HuH-7.5 (cell line): ENCODE measurements around the gene WDR7.

Source experiments
- DNase-seq: peaks from one replicate; pipeline ENCODE4 v3.0.0; 2011; ENCODE audit warnings: low spot score

Gene WDR7

DNA sequence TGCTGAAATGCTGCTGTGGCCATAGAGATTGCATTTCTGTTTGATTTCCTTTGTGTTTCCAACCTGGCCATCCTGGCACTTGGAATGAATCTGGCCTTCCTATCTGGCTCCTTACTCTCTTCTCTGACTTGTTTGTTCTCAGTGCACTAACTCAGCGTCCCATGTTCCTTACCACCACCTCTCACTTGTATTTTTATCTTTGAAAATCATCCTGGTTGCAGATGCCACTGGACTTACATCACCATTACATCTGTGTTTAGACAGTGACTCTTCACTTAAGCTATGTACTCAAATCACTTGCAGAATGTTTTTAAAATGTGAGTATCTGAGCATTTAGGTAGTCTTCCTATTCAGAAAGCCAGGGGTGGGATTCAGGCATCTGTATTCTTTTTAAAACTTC, 239.5 kb downstream of the WDR7 start:
- no peak for DNase-seq

DNA sequence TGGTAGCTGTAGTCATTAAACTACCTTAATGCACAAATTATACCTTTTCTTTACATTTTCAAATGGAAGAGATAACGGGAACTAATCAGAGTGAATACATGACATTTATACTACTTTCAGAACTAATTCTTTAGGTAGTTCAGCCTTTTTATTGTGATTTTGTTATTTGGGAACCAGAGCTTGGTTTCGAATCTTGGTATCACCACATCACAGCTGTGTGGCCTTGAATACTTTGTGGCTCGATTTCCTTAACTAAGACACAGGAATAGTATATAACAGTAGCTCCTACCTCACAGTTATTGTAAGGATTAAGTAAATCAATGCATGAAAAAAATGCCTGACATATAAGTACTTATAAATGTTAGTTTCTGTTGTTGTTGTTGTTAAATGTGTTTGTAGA, 240.0 kb downstream of the WDR7 start:
- no peak for DNase-seq

- DNase-seq = no peak
Measured at GRCh38 chr18:56891870-56892269, 240.7 kb downstream of the WDR7 start.

DNA sequence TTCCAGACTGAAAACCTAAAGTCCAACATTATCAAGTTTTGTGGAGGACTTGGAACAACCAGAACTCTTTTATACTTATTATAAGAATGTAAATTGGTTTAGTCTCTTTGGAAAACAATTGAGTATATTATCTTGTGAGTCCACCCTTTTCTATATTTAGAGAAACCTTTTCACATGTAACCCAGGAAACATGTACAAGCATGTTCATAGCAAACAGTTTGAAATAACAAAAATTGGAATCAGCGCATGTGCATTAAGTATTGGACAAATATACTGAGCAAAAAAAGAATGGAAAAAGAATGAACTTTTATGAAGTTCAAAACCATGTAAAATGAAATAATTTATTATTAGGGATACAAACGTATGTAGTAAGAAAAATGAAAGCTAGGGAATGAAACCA, 246.0 kb downstream of the WDR7 start:
- DNase-seq = no peak

GRCh38 chr18:56899660-56900059, 248.5 kb downstream of the WDR7 start:
- DNase-seq = no peak

DNA sequence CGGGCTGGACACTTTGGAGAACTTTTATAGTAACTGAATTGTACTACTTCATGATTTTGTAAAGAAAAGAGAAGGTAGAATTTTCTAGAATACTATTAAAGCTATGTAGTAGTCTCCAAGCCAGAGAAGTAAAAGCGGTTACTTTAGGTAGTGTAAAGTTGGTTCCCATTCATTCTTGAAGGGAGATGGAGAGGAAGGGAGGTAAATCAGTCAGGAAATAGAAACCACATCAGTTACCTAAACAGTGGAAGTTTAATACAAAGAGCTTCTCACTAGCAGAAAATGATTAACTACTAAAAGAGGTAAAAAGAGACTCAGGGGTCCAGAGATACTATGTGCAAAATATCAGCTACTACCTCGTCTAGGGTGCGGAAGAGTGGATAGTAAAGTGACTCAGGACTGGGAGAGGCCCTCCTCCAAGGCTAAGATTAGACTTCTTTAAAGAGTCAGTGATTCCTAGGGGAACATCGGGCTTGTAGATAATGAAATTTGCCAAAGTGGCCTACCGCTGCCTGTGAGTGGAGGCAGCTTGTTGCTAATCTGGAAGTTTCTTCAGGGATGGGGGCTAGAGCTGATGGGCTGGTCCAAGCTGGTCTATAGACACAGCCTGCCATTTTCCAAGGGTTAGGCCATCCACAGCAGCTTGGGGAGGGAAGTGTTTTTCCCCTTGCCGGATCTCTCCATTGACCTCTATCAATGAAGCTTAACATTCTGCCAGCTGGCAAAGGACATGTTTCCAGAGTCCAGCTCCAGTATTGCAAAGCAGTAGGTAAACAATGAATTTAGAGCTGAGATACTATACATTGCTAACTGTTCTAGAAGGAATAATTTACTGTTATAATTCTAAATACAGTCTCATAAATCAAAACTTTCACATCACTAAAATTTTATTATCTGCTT, 249.3 kb downstream of the WDR7 start:
- DNase-seq = no peak

GRCh38 chr18:56901919-56902318, 250.8 kb downstream of the WDR7 start:
- no peak for DNase-seq

GRCh38 chr18:56902653-56903052, 251.5 kb downstream of the WDR7 start:
- DNase-seq = no peak

DNA sequence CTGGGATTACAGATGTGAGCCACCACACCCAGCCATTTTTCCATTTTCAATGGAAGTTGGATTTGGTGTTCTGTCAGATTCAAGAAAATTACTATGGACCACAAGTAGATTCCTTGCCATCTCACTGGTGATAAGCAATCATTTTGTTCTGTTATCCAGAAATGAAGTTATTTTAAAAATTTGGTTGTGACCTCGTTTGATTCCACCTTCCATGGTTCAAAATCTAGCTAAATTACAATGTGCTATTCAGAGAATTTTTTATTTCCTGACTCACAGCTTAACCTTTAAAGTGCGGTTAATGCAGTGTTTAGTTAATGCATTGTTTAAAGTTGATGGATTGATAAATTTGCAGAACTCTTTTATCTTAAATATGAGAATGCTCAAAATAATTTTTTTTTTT, 252.5 kb downstream of the WDR7 start:
- DNase-seq = no peak

DNA sequence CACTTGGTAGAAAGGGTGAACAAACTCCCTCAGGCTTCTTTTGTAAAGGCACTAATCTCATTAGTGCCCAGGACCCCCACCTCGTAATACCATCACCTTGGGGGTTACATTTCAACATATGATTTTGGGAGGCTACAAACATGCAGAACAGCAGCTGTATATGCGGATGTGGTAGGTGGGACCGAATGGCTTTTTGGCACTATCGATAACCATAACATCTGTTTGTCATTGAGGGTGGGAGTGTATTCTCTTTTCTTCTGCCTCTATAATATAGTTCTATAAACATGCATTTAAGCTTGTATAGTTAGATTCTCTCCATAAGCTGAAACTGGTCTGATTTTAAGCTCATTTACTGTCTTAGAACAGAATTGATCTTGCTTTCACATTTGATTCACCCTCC, 256.6 kb downstream of the WDR7 start:
- no peak for DNase-seq

GRCh38 chr18:56910237-56910636, 259.1 kb downstream of the WDR7 start:
- DNase-seq = no peak

DNA sequence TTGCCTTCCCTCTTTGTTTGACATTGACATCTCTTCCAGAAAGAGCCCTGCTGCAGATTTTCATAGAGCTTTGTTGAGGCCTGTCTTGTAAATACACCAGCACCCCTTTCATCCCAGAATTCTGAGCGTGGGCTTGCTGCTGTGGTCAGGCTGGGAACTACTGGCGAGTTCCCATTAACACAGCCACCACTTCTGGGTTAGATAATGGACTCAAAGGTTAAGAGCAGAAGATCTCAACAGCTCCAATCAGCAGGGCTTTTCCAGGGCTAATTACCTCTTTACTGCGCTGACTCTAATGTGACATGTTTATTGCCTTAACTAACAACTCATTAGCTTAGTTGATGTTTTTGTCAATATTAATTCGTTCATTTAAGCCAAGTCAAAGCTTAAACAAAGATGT, 259.8 kb downstream of the WDR7 start:
- DNase-seq = no peak

- no peak for DNase-seq
Measured at GRCh38 chr18:56913941-56914340, 262.8 kb downstream of the WDR7 start.

DNA sequence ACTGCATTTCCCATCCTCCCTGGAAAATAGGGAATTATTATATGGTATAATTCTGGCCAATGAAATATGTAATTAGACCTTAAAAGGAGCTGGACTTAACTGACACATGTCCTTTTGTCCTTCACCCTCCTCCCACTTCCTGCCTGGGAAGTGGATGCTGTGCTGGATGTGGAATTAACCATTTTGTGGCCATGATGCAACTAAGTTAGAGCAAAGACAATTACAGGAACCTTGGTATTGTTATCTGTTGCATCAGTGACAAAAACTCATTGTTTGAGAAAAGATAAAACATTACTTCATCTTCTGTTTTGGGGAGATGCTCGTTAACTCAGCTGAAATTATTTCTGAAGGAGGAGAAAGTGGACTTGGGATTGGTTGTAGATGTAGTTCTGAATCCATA, 268.0 kb downstream of the WDR7 start:
- no peak for DNase-seq

- no peak for DNase-seq
Measured at GRCh38 chr18:56921896-56922480, 270.8 kb downstream of the WDR7 start.

- DNase-seq = no peak
Measured at GRCh38 chr18:56926734-56927133, 275.6 kb downstream of the WDR7 start.

DNA sequence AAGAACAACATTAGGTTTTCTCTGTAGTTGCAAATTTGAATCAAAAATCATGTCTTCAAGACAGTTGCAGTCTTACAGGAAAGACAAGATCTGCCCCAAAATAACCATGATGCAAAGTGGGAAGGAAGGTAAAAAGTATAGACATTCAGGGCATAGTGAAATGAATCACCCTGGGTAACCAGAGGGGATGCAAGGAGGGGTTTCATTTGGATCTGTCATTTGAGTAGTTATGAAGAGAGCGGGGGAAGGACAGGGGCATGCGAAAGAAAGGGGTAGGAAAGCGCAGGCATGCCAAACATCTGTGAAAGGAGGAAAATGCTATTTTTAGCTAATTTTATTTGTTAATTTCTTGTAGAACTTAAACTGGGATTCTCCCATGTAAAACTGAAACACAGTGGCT, 276.6 kb downstream of the WDR7 start:
- no peak for DNase-seq

GRCh38 chr18:56929886-56930285, 278.7 kb downstream of the WDR7 start:
- DNase-seq = no peak

GRCh38 chr18:56933472-56933871, 282.3 kb downstream of the WDR7 start:
- DNase-seq = no peak

- DNase-seq = no peak
Measured at GRCh38 chr18:56934131-56934530, 283.0 kb downstream of the WDR7 start.

DNA sequence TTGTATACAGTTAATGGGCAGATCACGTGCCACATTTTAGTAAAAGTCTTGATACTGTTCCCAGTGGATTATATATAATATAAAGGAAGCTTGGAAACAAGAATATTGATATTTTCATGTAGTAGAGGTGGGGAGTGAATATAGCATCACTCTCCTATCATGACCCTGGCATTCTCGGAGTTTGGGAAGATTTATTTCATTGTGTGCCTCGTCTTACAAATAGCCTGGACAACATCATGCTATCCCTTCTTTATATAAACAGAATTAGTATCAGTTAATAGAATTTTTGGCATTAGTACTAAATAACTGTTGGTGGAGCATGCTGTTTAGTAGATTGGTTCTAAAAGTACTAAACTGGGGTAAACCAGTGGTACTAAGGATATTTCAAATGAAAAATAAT, 283.7 kb downstream of the WDR7 start:
- no peak for DNase-seq

- DNase-seq = no peak
Measured at GRCh38 chr18:56935434-56936040, 284.4 kb downstream of the WDR7 start.

DNA sequence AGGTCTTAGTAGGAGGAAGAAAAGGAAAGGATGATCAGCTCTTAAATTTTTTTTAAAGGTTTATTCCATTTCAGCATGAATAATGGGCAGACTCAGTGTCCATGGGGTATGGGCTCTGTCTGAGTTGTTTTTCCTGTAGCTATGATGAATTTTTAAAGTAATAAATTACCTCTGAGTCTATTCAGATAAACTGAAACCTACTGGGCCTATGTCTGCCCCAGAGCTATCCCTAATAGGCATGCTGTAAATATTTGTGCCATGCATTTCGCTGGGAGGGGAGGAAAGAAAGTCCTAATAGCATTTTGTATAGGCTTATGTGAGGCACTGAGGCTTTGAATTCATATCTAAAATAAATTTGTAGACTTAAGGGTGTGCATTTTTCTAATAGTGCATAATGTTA, 285.3 kb downstream of the WDR7 start:
- DNase-seq = no peak
